GM19035 (cell line): Measurements from ENCODE around the gene SEMA5A.

ENCODE experiments used
- ATAC-seq: cut with Tn5 transposase; IDR thresholded peaks from one replicate; pipeline ENCODE4 v1.9.1; 2021; ENCODE audit not compliant: unreplicated experiment

Gene SEMA5A

DNA sequence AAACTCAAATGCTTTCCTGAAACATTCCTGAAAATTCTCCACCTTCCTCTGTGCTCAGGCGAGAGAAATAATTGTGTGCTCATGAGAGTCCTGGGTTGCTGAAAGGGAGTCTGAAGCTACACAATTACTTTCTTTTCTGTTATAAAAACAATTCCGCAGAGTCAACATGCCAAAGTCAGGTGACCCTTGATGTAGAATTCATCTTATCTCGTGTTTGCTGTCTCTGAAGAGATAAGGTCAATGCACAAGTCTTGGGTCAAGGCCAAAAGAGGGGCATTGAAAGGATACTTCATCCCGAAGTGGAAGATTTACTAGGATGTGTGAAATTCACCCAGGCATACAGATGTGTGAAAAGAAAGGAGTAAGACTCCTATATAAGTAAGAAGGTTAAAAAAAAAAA is 493.5 kb downstream of the SEMA5A start:
- no peak for ATAC-seq

DNA sequence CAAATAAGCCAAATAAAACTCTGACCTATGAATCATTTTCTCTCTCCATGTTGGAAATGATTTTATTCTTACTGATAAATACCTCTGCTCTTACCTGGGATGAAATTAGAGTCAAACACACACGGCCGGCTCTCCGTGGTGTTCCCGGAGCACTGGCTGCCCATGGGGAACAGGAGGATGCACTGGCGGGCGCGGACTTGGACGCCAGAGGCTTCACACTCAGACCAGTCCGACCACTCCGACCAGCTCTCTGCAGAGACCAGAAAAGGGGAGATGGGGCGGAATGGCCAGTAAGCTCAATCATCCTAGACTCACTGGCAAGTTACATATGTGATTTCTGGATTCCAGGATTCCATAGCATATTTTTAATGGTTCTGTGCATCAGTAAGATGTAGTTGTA is 494.1 kb downstream of the SEMA5A start:
- ATAC-seq = no peak

DNA sequence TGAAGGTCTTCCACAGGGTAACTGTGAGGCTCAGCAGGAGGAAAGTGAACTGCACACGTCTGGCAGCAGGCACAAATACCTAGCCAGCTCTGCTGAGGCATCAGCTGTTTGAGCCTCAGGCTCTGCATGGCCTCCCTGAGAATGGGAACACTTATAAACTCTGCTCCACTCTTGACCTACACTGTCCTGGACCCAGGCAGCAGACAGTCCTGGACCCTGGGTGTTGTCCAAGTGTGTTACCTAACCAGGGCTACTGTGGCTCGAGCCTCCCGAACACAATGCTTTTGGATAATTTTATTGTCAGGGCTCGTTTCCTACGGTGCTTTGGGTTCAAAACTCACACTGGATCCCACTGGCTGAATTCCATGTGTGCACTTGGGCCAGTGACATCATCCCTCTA is 497.9 kb downstream of the SEMA5A start:
- no peak for ATAC-seq

DNA sequence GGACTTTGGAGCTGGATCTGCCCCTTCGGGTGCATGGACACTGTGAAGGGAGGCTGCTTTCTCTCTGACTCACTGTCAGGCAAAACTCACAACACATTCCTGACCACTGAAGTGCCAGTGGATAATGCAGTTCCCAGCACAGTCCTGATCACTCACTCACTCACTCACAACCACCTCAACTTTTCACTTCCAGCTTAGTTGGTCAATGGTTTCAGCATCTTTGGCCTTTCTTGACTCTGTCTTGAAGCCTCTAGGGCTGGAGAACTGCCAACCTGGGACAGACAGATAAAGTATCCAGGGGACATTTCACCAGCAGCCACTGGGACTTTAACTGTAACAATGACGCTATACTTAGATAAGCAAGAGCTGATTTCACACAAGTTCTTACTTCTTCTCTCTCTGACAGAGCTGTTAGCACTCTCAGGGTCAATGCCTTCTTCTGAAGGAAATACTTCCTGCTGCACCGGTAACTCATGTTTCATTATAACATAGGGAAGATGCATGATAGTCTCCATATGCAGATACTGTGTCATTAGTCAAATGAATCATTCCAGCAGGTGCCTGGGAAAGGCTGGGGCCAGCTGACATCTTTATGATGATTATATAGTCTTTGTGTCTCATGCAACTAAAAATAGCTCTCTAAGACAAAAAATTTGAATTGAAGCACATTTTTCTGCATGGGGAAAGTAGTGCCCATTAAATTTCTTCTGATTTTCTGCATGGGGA is 499.0 kb downstream of the SEMA5A start:
- ATAC-seq = no peak

DNA sequence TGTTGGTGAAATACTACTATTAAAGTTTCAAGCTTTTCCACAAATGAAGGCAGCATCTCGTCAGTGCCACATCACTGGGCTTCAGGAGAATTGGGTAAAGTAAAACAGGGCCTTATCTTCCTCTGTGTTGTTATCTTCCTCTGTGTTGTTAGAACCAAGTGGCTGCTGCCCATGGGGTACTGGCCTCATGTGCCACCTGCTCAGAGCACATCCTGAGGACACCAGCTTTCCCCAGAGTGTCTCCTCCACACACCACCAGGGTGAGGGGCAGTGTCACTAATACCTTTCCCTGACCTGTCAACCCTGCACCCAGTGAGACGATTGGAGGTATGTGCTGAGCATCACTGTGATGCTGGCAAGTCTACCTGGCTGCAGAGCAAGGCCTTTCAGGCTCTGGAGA is 499.9 kb downstream of the SEMA5A start:
- ATAC-seq = no peak

DNA sequence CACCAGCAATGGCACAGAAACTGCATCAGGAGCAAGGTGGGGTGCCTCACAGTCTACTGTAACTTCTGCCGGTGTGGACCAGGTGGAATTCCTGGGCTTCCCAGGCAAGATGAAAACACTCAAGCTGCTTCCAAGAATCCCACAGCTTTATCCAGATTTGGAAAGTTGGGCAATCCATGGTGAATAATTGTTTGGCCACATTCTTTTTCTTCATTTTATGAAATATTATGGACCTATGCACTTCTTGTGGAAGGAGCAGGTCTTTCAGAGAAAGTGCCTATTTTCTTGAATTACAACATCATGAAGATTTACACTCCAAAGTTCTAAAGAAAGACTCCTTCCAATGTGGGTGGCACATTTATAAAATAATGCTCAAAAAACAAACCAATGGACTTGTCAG is 503.6 kb downstream of the SEMA5A start:
- ATAC-seq = no peak

DNA sequence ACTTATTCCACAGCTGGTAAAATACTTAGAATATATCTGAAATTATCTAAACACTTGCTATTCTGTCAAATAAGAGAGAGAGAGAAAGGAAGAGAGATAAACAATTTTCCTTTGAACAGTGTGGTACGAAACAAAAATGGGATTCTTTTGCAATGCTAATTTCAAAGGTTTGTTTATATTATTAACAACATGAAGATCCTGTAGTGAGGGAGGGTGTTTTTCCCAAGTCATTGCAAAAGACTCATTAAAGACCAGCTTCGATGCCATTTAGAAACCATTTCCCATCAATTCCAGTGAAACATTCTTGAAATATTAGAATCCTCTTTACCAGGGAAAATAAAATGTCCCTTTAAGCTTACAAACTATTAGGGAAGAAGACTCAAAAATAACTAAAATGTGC is 505.4 kb downstream of the SEMA5A start:
- no peak for ATAC-seq

DNA sequence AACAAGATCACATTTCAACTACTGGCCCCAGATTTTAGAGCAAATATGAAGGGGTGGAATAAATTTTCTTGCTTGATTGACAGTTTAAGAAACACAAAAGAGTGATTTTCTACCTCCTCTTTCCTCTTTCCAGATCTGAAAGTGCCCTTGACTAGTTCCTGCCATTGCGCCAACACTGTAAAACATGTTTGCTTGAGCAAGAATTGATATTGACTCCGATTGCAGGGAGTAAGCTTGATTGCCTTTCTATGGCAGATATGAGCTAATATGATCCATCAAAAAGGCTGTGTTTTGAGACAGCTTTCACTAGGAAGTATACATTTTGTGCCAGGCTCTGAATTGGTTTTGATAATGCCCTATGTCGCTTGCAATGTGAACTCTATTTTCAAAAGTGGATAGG is 508.8 kb downstream of the SEMA5A start:
- no peak for ATAC-seq

DNA sequence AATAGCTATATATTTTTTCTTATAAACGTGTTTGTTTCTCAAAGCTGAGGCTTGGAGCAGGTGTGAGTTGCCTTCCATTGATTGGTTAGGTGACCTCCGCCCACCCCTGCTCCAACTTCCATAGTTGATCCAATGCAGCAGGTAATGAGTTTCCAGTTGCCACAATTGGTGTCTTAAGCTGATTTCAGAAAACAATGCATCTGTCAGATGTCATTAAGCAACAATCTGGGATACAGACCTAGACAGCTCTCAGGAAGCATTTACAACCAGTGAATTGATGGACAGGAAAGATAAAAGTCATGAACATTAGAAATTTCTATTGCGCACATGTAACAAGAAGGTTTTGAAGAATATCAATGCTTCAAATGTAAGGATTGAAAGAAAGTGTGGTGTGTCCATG is 510.5 kb downstream of the SEMA5A start:
- ATAC-seq = no peak

DNA sequence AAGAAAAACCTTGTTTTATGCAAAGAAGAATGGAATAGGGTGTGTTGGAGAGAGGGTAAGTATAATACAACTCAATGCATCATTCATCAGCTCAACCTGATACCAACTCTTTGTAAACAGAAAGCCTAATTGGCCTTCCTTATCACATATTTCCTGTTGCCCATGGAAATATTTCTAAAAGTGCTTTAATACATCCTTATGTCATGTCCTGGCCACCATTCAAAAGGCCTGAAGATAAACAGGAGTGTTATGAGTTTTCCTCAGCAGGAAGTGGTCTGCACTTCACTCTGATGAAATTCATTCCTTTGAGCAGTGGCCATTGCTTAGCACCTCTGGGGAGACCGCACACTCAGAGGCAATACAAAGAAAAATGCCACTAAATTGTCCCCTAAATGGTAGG is 511.2 kb downstream of the SEMA5A start:
- no peak for ATAC-seq

DNA sequence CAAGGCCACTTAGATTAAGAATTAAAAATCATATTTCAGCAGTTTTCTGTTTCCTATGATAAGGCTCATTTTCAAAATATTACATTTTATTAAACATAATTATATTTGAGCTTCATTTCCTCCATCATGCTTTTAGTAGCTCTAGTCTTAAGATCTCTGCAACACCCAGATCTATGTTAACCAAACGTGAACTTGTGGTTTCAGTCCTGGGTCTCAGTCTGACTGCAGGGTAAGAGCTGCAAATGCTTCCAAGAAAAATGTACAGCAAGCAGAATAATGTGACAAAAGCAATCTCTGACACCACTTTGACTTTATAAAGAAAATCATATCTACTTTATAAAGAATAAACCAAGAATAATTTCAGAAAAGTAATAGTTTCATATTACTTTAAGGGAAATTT is 512.4 kb downstream of the SEMA5A start:
- ATAC-seq = no peak

DNA sequence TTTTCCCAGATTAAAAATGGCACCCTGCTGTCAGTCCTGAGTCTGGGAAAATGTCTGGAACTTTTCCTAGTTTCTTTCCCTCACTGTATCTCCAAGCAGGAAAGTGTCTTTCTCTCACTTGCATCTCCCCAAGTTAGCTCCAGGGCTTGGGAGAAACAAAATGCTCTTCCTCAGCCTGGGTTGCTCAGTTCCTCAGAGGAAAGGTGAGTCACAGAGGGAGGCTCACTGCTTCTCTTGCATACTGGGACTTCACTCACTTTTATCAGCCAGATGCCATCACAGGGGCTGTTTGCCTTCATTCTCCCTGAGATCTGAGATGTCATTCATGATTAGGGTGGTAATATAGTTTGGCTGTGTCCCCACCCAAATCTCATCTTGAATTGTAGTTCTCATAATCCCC is 519.9 kb downstream of the SEMA5A start:
- ATAC-seq = no peak

DNA sequence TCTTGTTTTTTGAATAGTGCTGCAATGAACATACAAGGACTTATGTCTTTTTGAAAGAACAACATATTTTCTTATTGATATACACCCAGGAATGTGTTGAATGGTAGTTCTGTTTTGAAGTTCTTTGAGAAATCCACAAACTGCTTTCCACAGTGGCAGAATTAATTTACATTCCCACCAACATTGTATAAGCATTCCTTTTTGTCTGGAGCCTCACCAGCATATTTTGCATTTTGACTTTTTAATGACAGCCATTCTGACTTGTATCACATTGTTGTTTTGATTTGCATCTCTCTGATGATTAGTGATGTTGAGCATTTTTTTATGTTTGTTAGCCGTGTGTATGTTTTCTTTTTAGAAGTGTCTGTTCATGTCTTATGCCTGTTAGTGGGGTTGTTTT is 524.9 kb downstream of the SEMA5A start:
- no peak for ATAC-seq

DNA sequence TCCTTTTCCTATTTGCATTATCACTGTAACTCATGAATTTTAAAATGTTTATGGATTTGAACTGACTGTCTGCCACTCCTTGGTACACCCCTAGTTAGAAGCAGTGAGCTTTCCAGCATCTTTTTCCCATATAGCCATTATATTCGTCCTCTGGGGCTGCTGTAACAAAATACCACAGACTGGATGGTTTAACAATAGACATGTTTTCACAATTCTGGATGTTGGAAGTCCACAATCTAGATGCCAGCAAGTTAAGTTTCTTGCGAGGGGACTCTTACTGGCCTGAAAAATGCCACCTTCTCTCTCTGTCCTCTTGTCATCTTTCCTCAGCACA is 530.0 kb downstream of the SEMA5A start:
- ATAC-seq = no peak

DNA sequence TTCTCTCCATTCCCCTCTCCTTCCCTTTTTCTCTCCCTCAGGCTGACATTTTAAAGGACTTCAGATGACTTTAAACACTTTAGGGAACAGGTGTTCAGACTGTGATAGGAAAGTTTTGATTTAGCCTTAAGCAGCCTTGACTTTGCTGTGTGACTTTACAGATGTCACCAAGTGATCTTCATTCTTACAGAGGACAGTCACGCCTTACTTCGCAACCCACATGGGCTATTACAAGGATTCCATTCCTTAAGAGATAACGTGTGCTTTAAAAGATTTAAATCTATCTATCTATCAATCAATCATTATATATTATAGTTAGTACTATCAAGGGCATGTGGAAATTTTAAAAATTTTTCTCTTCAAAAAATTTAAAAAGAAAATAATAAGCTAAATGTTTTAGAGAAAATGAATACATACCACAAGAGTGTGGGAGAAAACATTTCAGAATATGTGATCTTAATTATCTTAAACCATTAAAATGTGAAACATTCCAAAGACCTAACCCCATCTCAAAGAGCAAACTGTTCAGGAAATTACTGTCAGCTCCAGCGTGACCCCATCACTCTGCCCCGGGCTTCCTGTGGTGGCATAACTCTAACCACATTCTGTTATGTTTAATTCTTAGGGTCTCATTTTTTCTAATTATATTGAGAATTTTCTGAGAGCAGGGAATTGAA is 530.5 kb downstream of the SEMA5A start:
- ATAC-seq = no peak

DNA sequence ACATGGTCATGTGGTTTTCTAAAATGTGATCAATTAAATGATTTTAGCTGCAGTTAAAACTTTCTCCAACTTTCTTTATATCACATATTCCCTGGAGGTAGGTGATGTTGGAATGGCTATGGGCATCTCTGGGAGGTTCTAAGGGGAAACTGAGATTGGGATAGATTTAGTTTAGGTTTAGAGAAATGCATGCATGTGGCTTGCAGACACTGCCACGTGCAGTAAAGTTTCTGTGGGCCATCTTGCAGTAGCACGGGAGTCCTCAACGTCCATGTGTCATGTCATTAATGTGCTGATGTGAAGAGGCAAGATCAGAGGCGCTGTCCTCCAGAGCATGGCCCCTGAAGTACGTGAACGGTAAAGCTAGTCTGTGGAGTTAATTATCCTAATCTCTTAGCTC is 532.7 kb downstream of the SEMA5A start:
- no peak for ATAC-seq

DNA sequence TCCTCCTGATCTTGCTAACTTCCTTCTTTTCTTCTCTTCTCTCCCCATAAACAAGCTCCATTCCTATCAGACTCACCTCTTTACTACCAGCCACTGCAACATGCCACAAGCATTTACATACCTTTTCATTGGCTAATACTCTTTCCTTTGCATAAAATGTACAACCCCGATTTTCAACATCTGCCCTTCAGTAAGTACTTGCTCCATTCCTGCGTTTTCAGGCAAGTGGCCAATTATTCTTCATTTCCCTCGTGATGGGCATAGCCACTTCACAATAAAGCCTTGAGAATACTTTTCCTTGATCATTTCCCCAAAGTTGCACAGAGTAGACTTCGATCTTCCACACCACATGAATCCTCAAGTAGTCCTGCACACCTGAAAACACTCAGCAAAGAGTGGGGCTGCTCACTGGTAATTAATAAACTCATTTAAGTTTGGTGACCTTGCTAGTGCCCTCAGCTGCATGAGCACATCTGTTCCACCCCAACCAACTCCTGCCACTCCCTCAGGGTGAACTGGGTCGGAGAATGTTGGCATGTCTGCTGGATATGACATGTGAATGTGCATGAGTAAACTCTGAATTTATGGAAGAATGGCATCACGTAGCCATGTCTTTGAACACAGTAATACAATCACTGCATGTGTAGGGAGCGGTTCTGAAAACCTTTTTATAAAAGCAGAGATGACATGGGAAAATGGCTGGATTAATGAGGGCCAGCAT is 535.8 kb downstream of the SEMA5A start:
- ATAC-seq = no peak

DNA sequence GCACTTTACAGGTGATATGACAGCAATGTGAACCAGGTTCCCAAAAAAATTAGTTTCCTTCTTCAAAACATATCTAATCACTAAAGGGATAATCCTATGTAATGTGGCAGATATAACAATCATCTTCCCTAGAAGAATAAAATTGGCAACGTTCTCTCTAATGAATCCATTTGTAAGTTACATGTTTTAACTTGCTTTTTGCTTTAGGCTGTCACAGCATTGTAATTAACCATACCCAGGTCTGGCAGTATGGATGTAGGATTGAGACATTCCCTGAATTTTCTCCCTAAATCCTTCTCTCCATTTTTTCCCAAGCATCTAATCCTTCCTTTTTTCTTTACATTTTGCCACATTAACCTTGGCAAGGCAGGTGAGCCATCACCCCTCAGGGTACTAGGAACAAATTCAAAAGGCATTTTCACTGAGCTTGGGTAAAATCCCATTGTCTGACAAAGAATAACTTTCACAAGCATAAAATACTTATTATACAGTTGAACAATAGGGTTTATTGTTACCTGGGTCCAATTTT is 548.3 kb downstream of the SEMA5A start:
- ATAC-seq = no peak

DNA sequence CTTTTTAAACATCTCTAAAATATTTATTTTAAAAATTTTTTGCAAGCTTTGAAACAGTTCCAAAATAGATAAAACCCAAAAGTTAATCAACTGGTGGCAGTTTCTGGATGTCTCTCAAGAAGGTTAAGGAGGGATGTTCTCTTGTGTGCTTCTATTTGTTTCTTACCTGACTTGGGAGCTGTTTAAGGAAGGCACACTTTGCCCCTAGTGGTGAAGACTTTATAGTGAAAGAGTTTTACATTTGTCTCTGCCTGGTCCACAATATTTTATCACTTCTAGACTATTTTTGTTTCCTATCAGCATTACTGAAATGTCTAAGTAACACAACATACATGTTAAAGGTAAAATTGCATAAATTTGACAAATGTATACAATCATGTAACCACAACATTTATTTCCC is 552.8 kb downstream of the SEMA5A start:
- no peak for ATAC-seq
